ENCODE data around the gene HOMER1.

HOMER1 gene

GRCh38 chr5:79507251-79508205 lies 6.4 kb downstream of the HOMER1 start:
- TF ChIP-seq CTCF (IDR thresholded peaks at IDR 0.05; ENCODE audit: low read depth, low read length), result no peak
- H3K4me3 ChIP-seq (replicated peaks in 1 of 2; ENCODE audit: low read depth in 2 of 2, low read length in 2 of 2), result no peak overlapping the region
- no peak for DNase-seq (ENCODE audit: low read depth in 2 of 2)

GRCh38 chr5:79505138-79505537 lies 8.8 kb downstream of the HOMER1 start:
- DNase-seq (ENCODE audit: low read depth in 2 of 2), result no peak
- no peak overlapping the region for H3K4me3 ChIP-seq (replicated peaks in 1 of 2; ENCODE audit: low read depth in 2 of 2, low read length in 2 of 2)
- no peak for TF ChIP-seq CTCF (IDR thresholded peaks at IDR 0.05; ENCODE audit: low read depth, low read length)

DNA sequence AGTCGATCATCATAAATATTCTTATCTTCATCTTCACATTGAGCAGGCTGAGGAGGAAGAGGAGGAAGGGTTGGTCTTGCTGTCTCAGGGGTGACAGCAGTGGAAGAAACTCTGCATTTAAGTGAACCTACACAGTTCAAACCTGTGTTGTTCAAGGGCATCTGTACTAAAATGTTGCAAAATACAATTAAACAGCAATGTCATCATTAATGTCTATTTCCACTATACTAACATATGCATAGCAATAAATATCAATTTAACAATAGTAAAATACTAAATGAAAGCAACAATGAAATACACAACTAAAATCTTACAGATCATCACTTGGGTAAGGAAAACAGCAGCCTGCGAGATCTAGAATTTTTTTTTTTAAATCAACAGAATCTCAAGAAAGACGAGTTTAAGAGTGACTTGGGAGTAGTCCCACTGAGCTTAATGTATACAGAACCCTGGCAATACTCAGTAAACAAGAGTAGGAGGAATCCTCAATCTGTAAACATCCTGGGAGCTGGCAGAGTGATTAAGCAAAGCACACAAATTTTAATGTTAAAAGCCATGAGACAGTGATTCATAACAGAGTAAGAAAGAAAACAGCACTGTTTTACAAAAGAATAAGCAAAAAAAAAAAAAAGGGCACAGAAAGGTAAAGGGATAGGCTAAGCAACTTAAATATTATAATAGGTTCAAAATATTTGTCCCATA lies 10.0 kb downstream of the HOMER1 start:
- peak in 1 of 2 donors; percentile 52 for DNase-seq (ENCODE audit: low read depth in 2 of 2)
- no peak overlapping the region for H3K4me3 ChIP-seq (replicated peaks in 1 of 2; ENCODE audit: low read depth in 2 of 2, low read length in 2 of 2)
- TF ChIP-seq CTCF (IDR thresholded peaks at IDR 0.05; ENCODE audit: low read depth, low read length), result no peak

DNA sequence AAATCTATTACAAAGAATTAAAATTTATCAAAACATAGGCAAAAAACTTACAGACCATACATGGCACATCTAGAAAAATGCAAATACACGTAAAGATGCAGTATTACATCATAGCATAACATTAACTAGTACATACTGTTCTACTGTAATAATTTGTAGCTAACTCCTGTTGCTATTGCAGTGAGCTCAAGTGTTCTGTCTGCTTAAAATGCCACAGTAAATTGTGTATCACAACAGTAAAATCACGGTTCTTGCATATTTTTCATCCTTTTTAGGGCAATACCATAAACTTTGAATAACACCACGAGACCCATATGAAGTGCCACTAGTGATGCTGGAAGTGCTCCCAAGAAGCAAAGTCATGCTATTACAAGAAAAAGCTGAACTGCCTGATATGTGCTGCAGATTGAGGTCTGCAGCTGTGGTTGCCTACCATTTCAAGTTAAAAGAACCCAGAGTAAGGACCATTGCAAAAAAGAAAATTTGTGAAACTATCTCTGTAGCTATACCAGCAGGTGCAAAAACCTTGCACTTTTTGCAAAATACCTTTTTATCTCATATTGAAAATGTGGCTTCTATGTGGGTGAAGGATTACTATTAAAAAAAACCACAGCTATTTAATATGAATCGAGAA lies 14.2 kb downstream of the HOMER1 start:
- H3K4me3 ChIP-seq (replicated peaks in 1 of 2; ENCODE audit: low read depth in 2 of 2, low read length in 2 of 2), result no peak overlapping the region
- TF ChIP-seq CTCF (IDR thresholded peaks at IDR 0.05; ENCODE audit: low read depth, low read length), result no peak
- DNase-seq (ENCODE audit: low read depth in 2 of 2), result peak in 1 of 2 donors; percentile 48

DNA sequence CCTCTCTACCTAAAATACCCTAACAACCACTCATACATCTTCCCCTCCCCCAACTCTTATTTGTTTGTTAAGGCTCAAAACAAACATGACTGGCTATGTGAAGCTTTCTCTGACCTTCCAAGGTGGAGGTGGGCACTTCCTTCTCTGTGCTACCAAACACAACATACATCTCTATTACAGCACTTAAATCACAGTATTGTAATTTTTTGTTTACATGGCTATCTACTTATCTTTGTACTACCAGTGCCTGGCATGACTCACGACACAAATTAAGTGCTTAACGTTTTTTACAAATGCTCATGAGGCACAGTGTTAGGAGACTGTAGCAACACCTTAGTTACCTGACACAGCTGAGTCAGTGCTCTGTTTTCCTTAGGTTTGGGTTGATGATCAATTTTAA lies 18.6 kb downstream of the HOMER1 start:
- TF ChIP-seq CTCF (IDR thresholded peaks at IDR 0.05; ENCODE audit: low read depth, low read length), result no peak

DNA sequence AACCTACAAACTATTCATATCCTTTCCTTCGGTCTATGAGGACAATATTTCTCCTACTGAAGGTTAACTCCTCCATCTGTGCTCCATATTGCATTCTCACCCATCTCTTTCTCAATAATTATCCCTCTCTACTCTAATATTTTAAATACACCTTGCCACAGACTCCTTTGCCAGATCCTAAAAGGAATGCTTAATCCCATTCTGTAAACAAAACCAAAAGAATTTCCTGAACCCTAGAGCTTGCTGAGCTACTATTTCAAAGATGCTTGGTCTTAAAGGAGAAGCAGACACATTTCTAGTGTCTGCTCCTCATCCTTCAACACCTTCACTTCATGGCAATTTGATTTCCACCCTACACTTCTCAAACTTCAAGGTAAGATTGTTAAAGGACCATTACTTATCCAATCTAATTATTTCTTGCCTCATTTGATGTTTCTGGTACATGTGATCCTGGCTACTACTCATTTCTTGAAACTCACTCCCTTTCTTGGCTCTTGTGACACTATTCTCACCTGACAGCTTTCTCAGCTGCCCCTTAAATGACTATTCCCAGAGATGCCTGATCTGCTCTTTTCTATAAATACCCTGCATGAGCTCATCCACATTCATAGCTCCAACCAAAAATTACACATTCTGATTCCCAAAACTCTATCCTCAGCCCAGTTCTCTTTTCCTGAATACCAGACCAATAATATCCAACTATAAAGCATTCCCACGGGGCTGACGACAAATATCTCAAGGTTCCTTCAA lies 20.2 kb downstream of the HOMER1 start:
- TF ChIP-seq CTCF (IDR thresholded peaks at IDR 0.05; ENCODE audit: low read depth, low read length), result no peak
- no peak for DNase-seq (ENCODE audit: low read depth in 2 of 2)
- no peak overlapping the region for H3K4me3 ChIP-seq (replicated peaks in 1 of 2; ENCODE audit: low read depth in 2 of 2, low read length in 2 of 2)

More for the DNA sequence above, 18.6 kb downstream of the HOMER1 start:
- DNase-seq (ENCODE audit: low read depth in 2 of 2), result peak in 1 of 2 donors; percentile 19
- H3K4me3 ChIP-seq (replicated peaks in 1 of 2; ENCODE audit: low read depth in 2 of 2, low read length in 2 of 2), result no peak overlapping the region

All from cardiac fibroblast (primary cell).